ENCODE data around the gene NOXO1.

- TF ChIP-seq, protein P1, sequence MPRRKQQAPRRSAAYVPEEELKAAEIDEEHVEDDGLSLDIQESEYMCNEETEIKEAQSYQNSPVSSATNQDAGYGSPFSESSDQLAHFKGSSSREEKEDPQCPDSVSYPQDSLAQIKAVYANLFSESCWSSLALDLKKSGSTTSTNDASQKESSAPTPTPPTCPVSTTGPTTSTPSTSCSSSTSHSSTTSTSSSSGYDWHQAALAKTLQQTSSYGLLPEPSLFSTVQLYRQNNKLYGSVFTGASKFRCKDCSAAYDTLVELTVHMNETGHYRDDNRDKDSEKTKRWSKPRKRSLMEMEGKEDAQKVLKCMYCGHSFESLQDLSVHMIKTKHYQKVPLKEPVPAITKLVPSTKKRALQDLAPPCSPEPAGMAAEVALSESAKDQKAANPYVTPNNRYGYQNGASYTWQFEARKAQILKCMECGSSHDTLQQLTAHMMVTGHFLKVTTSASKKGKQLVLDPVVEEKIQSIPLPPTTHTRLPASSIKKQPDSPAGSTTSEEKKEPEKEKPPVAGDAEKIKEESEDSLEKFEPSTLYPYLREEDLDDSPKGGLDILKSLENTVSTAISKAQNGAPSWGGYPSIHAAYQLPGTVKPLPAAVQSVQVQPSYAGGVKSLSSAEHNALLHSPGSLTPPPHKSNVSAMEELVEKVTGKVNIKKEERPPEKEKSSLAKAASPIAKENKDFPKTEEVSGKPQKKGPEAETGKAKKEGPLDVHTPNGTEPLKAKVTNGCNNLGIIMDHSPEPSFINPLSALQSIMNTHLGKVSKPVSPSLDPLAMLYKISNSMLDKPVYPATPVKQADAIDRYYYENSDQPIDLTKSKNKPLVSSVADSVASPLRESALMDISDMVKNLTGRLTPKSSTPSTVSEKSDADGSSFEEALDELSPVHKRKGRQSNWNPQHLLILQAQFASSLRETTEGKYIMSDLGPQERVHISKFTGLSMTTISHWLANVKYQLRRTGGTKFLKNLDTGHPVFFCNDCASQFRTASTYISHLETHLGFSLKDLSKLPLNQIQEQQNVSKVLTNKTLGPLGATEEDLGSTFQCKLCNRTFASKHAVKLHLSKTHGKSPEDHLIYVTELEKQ (CRISPR knock-in tag; IDR thresholded peaks at IDR 0.05) = no peak
- no peak for TF ChIP-seq CC2D1A (IDR thresholded peaks at IDR 0.05)
- no peak for TF ChIP-seq NR2C2 (CRISPR knock-in tag; IDR thresholded peaks at IDR 0.05)
- TF ChIP-seq NR2C2 (tag; IDR thresholded peaks at IDR 0.05) = no peak
- TF ChIP-seq ZNF561 (CRISPR knock-in tag; conservative IDR thresholded peaks at IDR 0.05) = no peak
- TF ChIP-seq NR1H2 (CRISPR knock-in tag; IDR thresholded peaks at IDR 0.05) = no peak
These were observed 24.4 kb upstream of the NOXO1 start for GRCh38 chr16:2005646-2006045.

All from K562 (cell line).